IPS DF 6.9 (cell line): ENCODE measurements around the gene HIPK2.

Source experiments
- DNase-seq: peaks from one replicate; pipeline ENCODE4 v3.0.0-alpha.2; 2013; ENCODE audit warnings: low read depth, low spot score
- H3K27ac ChIP-seq: one replicate; pipeline ENCODE4 v1.5.1; 2013; ENCODE audit warnings: low read length, control low read depth
- H3K27me3 ChIP-seq: 2 replicates; pipeline ENCODE4 v1.6.1; 2013; ENCODE audit warnings: mild to moderate bottlenecking, low read length; ENCODE audit not compliant: control insufficient read depth, insufficient read depth
- H3K36me3 ChIP-seq: 2 replicates; pipeline ENCODE4 v1.6.1; 2013; ENCODE audit warnings: low read length; ENCODE audit not compliant: control insufficient read depth, insufficient read depth
- H3K4me1 ChIP-seq: 2 replicates; pipeline ENCODE4 v1.6.1; 2013; ENCODE audit warnings: low read length; ENCODE audit not compliant: control insufficient read depth, insufficient read depth
- H3K4me3 ChIP-seq: 2 replicates; pipeline ENCODE4 v1.5.1; 2013; ENCODE audit warnings: mild to moderate bottlenecking, low read length
- H3K9me3 ChIP-seq: 2 replicates; pipeline ENCODE4 v1.6.1; 2013; ENCODE audit warnings: low read length, inconsistent platforms; ENCODE audit not compliant: control insufficient read depth, insufficient read depth
- WGBS: extraction: QIAGEN DNeasy Blood & Tissue Kit; methylation state at CpG from one replicate; pipeline ENCODE4 v1.1.7; 2013; ENCODE audit warnings: mixed read lengths, missing lambda C conversion rate; ENCODE audit not compliant: insufficient read length, insufficient coverage; 5-methylcytosine and 5-hydroxymethylcytosine counted together

Gene HIPK2

DNA sequence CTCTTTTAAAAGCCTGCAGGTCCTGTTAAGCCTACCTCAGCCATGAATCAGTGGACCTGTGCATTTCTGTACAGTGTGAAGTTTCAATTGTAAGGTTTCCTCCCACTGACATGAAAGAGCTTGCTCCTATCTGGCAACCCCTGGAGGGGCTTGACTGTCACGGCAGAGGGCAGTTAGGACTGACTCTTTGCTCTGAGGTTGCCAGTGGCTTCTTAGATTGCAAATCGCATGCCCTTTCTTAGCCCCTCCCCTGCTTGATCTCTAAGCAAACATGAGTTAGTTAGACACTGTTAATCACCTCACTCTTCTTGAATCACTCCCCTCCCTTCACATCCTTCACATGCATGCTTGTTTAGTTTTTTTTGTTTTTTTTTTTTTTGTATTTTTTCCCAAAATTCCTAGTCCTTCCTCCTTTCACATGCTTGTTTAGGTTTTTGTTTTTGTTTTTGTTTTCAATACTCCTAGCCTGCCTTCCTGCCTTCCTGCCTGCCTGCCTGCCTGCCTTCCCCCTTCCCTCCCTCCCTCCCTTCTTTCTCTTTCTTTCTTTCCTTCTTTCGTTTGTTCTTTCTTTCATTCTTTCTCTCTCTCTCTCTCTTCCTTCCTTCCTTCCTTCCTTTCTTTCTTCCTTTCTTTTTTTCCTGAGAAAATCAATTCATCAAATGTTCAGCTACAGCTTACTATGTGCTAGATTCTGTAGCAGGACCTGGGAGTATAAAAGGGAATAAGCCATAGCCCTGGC is 6.0 kb upstream of the HIPK2 start:
- no peaks in the 10 kb centered on the region for H3K4me1 ChIP-seq
- peaks cover 9% of the 10 kb centered on the region for H3K27me3 ChIP-seq
- no peaks in the 10 kb centered on the region for H3K9me3 ChIP-seq
- no peak overlapping the region for H3K27ac ChIP-seq
- no peak overlapping the region for H3K4me3 ChIP-seq
- no CpG with 5 or more reads among the region's 3 CpGs for WGBS
- no peaks in the 10 kb centered on the region for H3K36me3 ChIP-seq
- DNase-seq = no peak

DNA sequence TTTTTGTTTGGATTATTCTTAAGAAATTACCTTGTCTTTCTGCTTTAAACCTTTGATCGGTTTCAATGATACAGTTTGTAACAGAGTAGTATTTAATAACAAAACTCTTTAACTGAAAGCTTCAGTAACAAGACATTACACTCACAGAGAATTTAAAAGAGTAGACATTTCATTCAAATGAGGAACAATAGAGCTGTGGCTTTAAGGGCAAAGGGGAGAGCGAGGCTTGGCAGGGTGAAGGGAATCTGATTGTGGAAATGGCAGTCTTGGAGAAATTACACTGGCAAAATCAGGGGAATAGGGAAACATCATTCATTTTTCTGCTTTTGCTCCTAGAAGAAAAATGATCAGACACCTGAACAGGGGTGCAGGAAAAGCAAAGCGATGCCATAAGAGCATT is 5.1 kb upstream of the HIPK2 start:
- no CpG with 5 or more reads among the region's 3 CpGs for WGBS

DNA sequence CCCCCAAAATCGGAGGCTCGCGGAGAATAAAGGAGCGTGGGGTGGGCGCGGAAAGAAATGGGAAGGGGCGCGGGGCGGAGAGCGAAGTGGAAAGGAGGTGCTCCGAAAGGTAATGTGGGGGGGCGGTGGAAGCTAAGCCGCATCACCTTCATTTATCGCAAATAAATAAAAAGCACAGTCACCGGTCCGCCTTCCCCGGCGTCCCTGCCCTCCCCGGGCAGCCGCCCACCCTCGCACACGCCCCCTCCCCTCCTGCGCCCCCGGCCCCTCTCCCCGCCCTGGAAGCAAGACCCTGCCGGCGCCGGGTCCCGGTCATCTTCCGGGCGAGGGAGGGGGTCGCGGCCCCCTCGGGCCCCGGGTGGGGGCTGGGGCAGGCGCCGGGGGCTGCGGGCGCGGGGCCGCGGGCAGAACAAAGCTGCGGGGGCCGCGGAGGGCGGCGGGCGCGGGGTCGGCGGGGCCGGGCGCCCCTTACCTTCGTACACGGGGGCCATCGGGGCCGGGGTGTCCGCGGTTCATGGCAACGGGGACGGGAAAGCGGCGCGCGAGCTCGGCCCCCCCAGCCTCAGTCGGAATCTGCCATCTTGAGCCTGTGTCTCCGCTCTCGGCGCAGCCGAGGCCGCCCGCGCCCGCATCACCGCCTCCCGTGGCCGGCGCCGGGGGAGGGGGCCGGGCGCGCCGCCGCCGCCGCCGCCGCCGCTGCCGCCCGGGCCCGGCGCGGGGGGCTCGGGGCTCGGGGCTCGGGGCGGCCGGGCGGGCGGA is 486 bp downstream of the HIPK2 start:
- H3K4me3 ChIP-seq = peak overlapping the region; percentile 98; the same call in 1 of the 2 replicates
- H3K27ac ChIP-seq = no peak overlapping the region
- H3K27me3 ChIP-seq = peaks cover 11% of the 10 kb centered on the region
- no peaks in the 10 kb centered on the region for H3K36me3 ChIP-seq
- no peak for DNase-seq
- no peaks in the 10 kb centered on the region for H3K9me3 ChIP-seq
- H3K4me1 ChIP-seq = no peaks in the 10 kb centered on the region
- no CpG with 5 or more reads among the region's 102 CpGs for WGBS

More for the DNA sequence above, 5.1 kb upstream of the HIPK2 start:
- no peak for DNase-seq
- Histone ChIP-seq H3K4me1 (no peaks in the 10 kb centered on the region), H3K4me3 (no peak overlapping the region), H3K9me3 (no peaks in the 10 kb centered on the region), H3K27ac (no peak overlapping the region), H3K27me3 (peaks cover 9% of the 10 kb centered on the region), H3K36me3 (no peaks in the 10 kb centered on the region)

DNA sequence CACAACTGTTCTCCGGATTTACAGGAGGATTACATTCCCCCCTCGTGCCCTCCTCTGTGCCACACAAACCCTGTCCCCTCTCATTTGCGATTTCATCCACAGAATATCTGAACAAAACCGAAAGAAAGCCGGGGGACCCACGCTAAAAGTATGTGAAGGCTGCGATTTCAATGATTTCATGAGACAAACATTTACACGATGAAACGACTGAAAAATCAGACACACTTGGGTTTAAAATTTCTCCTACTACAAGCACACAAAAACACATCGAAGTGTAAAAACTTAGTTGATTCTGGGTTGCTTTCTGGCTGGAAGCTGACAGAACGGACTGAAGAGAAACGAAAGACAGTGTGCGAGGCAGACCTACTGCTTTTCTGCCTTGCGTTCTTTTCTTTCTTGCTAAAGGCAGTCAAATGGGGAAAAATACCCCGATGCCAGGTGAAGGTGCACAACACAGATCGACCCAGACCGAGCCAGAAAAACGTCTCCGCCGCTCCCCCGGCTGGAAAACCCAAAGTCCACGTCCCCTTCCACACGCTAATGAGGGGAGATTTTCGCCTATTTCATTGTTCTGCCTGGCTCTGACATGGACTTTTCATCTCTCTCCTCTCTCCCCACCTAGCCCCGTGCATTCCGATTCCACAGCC is 1.2 kb downstream of the HIPK2 start:
- Histone ChIP-seq H3K9me3 (no peaks in the 10 kb centered on the region), H3K4me1 (no peaks in the 10 kb centered on the region), H3K27ac (no peak overlapping the region), H3K4me3 (peak overlapping the region; percentile 82; the same call in 1 of the 2 replicates), H3K36me3 (no peaks in the 10 kb centered on the region), H3K27me3 (peaks cover 11% of the 10 kb centered on the region)
- DNase-seq = no peak
- no CpG with 5 or more reads among the region's 26 CpGs for WGBS

DNA sequence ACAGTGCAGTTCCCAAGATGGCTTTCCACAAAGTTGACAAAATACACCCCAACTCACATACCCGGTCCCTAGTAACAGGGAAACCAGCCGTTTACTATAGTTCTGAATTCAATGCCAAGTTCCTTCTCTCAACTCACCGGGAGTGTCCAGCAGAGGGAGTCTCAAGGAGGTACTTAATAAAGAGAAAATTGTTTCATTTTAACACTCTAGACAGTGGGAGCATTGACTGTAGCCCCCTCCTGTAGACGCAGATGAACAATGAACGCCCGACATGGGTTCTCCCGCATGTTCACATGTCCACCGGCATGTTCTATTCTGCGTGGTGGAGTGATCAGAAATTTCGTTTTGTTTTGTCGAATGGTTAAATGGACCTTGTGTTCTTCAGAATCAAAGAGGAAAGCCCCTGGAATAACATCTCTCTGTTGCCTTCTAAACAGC is 1.9 kb downstream of the HIPK2 start:
- WGBS = no CpG with 5 or more reads among the region's 11 CpGs
- Histone ChIP-seq H3K9me3 (no peaks in the 10 kb centered on the region), H3K27me3 (peaks cover 11% of the 10 kb centered on the region), H3K4me1 (no peaks in the 10 kb centered on the region), H3K36me3 (no peaks in the 10 kb centered on the region), H3K4me3 (no peak overlapping the region), H3K27ac (no peak overlapping the region)
- DNase-seq = no peak

DNA sequence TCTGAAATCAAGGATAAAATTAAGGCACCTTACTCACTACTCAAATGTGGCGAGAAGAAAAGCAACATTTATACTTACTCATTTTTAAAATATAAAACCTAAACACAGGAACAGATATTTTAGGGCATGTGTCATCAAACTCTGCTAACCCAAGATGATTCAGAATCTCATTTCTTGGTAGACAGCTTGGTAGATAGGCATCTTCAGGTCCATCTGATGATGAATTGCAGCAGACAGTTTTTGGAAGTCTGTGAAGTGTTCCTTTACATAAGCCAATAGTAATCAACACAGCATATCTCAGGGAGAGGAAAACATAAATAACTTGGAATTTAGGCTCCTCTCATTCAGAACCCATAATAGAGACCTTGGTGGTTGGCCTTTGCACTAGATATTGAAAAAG is 3.4 kb downstream of the HIPK2 start:
- WGBS = no CpG with 5 or more reads among the region's 1 CpG
- Histone ChIP-seq H3K27ac (no peak overlapping the region), H3K36me3 (no peaks in the 10 kb centered on the region), H3K4me3 (no peak overlapping the region), H3K9me3 (no peaks in the 10 kb centered on the region), H3K4me1 (no peaks in the 10 kb centered on the region), H3K27me3 (peaks cover 6% of the 10 kb centered on the region)
- DNase-seq = no peak

DNA sequence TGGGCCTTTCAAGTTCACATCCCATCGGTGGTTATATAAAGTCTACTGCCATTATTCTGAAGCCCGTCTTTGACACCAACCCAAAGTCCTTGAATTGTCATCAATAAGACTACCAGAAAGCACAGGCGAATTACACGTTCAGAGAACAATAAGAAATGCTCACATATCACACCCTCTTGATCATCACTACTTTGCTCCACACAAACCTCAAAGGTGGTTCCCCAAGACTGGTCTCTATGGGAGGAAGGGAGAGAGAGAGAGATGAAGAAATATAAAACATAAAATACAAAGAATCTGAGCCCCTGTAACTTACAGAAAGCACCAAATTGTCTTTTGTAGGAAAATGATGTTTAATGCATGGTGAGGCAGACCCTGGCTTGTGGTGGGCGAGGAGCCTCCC is 4.4 kb downstream of the HIPK2 start:
- no CpG with 5 or more reads among the region's 5 CpGs for WGBS
- Histone ChIP-seq H3K4me1 (0 out of 2 replicates have a peak, but pooled peaks cover 1% of the 10 kb centered on the region), H3K27ac (no peak overlapping the region), H3K27me3 (peaks cover 2% of the 10 kb centered on the region; the same call in 1 of the 2 replicates), H3K4me3 (no peak overlapping the region), H3K9me3 (no peaks in the 10 kb centered on the region), H3K36me3 (no peaks in the 10 kb centered on the region)
- no peak for DNase-seq

DNA sequence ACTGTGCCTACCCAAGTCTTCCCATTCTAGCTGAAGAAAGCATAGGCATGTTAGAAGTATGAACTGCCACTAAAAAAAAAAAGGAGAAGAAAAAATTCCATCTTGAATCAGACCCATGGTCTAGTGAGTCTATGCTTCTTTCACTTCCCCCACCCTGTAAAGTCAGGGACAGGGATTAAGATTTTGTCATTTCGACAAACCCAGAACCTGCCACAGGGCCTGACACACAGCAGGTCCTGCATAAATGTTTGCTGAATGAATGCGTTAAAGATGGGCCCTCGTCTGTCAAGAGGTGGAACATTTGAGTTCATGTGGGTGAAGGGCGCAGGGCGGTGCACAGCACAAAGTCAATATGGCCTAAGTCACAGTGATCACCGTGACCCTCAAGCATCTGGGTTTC is 4.9 kb downstream of the HIPK2 start:
- Histone ChIP-seq H3K27me3 (peaks cover 2% of the 10 kb centered on the region; the same call in 1 of the 2 replicates), H3K36me3 (no peaks in the 10 kb centered on the region), H3K9me3 (no peaks in the 10 kb centered on the region), H3K27ac (no peak overlapping the region), H3K4me3 (no peak overlapping the region), H3K4me1 (0 out of 2 replicates have a peak, but pooled peaks cover 1% of the 10 kb centered on the region)
- DNase-seq = no peak
- no CpG with 5 or more reads among the region's 6 CpGs for WGBS

DNA sequence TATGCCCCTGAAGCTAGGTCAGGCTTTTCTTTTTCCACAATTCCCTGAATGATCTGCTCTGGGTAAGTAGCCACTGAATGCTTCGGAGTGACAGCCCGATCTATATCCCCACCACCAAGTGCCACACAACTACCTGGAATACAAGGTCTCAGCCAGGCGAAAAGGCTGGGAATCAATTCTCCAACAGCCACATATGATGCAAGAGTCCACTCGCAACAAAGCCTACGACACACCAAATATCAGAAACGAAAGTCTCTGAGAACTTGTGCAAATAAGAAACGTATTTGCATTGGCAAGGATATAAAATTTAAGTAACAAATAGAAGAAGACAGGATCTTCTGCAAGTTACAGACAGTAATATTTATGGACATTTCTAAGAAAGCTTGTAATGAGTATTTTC is 5.7 kb downstream of the HIPK2 start:
- H3K27ac ChIP-seq = no peak overlapping the region
- no CpG with 5 or more reads among the region's 7 CpGs for WGBS
- no peaks in the 10 kb centered on the region for H3K9me3 ChIP-seq
- no peak for DNase-seq
- no peaks in the 10 kb centered on the region for H3K36me3 ChIP-seq
- H3K4me3 ChIP-seq = no peak overlapping the region
- peaks cover 2% of the 10 kb centered on the region; the same call in 1 of the 2 replicates for H3K27me3 ChIP-seq
- H3K4me1 ChIP-seq = 0 out of 2 replicates have a peak, but pooled peaks cover 1% of the 10 kb centered on the region
